Mucosa of rectum (tissue), 2 donors: ENCODE measurements around the gene GOLGA6C.
"Not testable (repeated sequence)": the region's sequence is repeated elsewhere in the genome, so short reads cannot be mapped to it uniquely, and the experiment has no call there.

Source experiments
- H3K27ac ChIP-seq, 2 donors: one replicate each; pipeline ENCODE4 v1.7.0; 2013; ENCODE audit warnings: inconsistent platforms in 2 of 2, low read depth in 2 of 2, low read length in 2 of 2
- H3K27me3 ChIP-seq, 2 donors: one replicate each; pipeline ENCODE4 v1.7.0; 2013; ENCODE audit warnings: low read length in 2 of 2; ENCODE audit not compliant: control insufficient read depth in 2 of 2, insufficient read depth in 2 of 2
- H3K36me3 ChIP-seq, 2 donors: one replicate each; pipeline ENCODE4 v1.7.0; 2013; ENCODE audit warnings: low read length in 2 of 2; ENCODE audit not compliant: control insufficient read depth in 2 of 2, insufficient read depth in 2 of 2
- H3K4me1 ChIP-seq, 2 donors: one replicate each; pipeline ENCODE4 v1.7.0; 2013; ENCODE audit warnings: low read length in 2 of 2, mild to moderate bottlenecking in 1 of 2; ENCODE audit not compliant: control insufficient read depth in 2 of 2, insufficient read depth in 2 of 2
- H3K4me3 ChIP-seq, 2 donors: one replicate each; pipeline ENCODE4 v1.7.0; 2013; ENCODE audit warnings: low read length in 2 of 2
- H3K9ac ChIP-seq, 2 donors: one replicate each; pipeline ENCODE4 v1.7.0; 2013; ENCODE audit warnings: low read length in 2 of 2, low read depth in 1 of 2, mild to moderate bottlenecking in 1 of 2
- H3K9me3 ChIP-seq, 2 donors: one replicate each; pipeline ENCODE4 v1.7.0; 2013; ENCODE audit warnings: low read length in 2 of 2; ENCODE audit not compliant: control insufficient read depth in 2 of 2
- donor health status: healthy.
- donor health status: Normal muscosa, but diverticular disease.

Gene GOLGA6C

GRCh38 chr15:75313116-75313845 lies 55.1 kb downstream of the GOLGA6C start:
- Histone ChIP-seq H3K36me3 (no peaks in the 10 kb centered on the region), H3K4me3 (no peak overlapping the region), H3K9me3 (no peaks in the 10 kb centered on the region), H3K27me3 (no peaks in the 10 kb centered on the region), H3K4me1 (no peaks in the 10 kb centered on the region), H3K27ac (no peak overlapping the region), H3K9ac (no peak overlapping the region)

GRCh38 chr15:75314552-75315290 lies 56.6 kb downstream of the GOLGA6C start:
- no peak overlapping the region for H3K9ac ChIP-seq
- H3K4me3 ChIP-seq, result no peak overlapping the region
- H3K27me3 ChIP-seq, result no peaks in the 10 kb centered on the region
- no peaks in the 10 kb centered on the region for H3K36me3 ChIP-seq
- H3K9me3 ChIP-seq, result no peaks in the 10 kb centered on the region
- H3K4me1 ChIP-seq, result no peaks in the 10 kb centered on the region
- H3K27ac ChIP-seq, result no peak overlapping the region

GRCh38 chr15:75319231-75319897 lies 61.2 kb downstream of the GOLGA6C start:
- not testable (repeated sequence) for H3K4me3 ChIP-seq, H3K9ac ChIP-seq, H3K4me1 ChIP-seq, H3K27me3 ChIP-seq, H3K27ac ChIP-seq, H3K36me3 ChIP-seq, H3K9me3 ChIP-seq
